GM23338 (cell line): ENCODE data around the gene FUCA1. TPM values are rescaled to one million over a fixed set of nuclear protein-coding genes. Genes with fewer than 3 reads are reported as not detected.

ENCODE experiments used
- ATAC-seq: fragments of 200-7000 bp; cut with Tn5 transposase; 3 replicates; pipeline ENCODE4 v1.9.1; 2020
- DNase-seq: peaks from one replicate; pipeline ENCODE4 v3.0.0-alpha.2; 2015; ENCODE audit warnings: low spot score
- H2AFZ ChIP-seq: fragments of 200-600 bp; sonication (generic); 2 replicates; pipeline ENCODE4 v1.8.0; 2016; ENCODE audit warnings: antibody characterized with exemption, mild to moderate bottlenecking, moderate library complexity
- H3F3A ChIP-seq: fragments of 200-600 bp; sonication (generic); replicated peaks from 2 replicates; pipeline ENCODE4 v1.8.0; 2017; ENCODE audit warnings: antibody characterized with exemption, mixed run types, low read depth
- H3K27ac ChIP-seq: fragments of 200-600 bp; sonication (generic); 2 replicates; pipeline ENCODE4 v1.6.1; 2016; ENCODE audit warnings: low read depth
- H3K27me3 ChIP-seq: fragments of 200-600 bp; sonication (generic); 2 replicates; pipeline ENCODE4 v1.8.0; 2016; ENCODE audit warnings: mild to moderate bottlenecking, mixed run types, moderate library complexity; ENCODE audit not compliant: insufficient read depth
- H3K36me3 ChIP-seq: fragments of 200-600 bp; sonication (generic); 2 replicates; pipeline ENCODE4 v1.8.0; 2016; ENCODE audit warnings: mild to moderate bottlenecking; ENCODE audit not compliant: insufficient read depth
- H3K4me1 ChIP-seq: fragments of 200-600 bp; sonication (generic); 2 replicates; pipeline ENCODE4 v1.8.0; 2016; ENCODE audit warnings: mild to moderate bottlenecking, moderate library complexity; ENCODE audit not compliant: insufficient read depth
- H3K4me2 ChIP-seq: fragments of 200-600 bp; sonication (generic); 2 replicates; pipeline ENCODE4 v1.7.1; 2017; ENCODE audit warnings: mixed run types
- H3K4me3 ChIP-seq: fragments of 200-600 bp; sonication (generic); 2 replicates; pipeline ENCODE4 v1.6.1; 2016; ENCODE audit warnings: mixed run types
- H3K79me2 ChIP-seq: fragments of 200-600 bp; sonication (generic); replicated peaks from 2 replicates; pipeline ENCODE4 v1.8.0; 2017; ENCODE audit warnings: mild to moderate bottlenecking; ENCODE audit not compliant: insufficient read depth
- H3K9me2 ChIP-seq: fragments of 200-600 bp; sonication (generic); 2 replicates; pipeline ENCODE4 v1.8.0; 2017; ENCODE audit not compliant: insufficient read depth
- H4K20me1 ChIP-seq: fragments of 200-600 bp; sonication (generic); replicated peaks from 2 replicates; pipeline ENCODE4 v1.8.0; 2017; ENCODE audit warnings: mild to moderate bottlenecking; ENCODE audit not compliant: insufficient read depth
- H3K27ac Mint-ChIP-seq: 2 replicates; pipeline ENCODE4 v1.8.0; 2020; ENCODE audit warnings: inconsistent platforms, mild to moderate bottlenecking, moderate library complexity, mixed read lengths
- H3K27me3 Mint-ChIP-seq: 3 replicates; pipeline ENCODE4 v1.8.0; 2022; ENCODE audit warnings: low read depth, mild to moderate bottlenecking, moderate library complexity, mixed read lengths, inconsistent platforms; ENCODE audit not compliant: insufficient read depth, poor library complexity
- H3K36me3 Mint-ChIP-seq: 3 replicates; pipeline ENCODE4 v1.8.0; 2021; ENCODE audit warnings: low read depth, mild to moderate bottlenecking, inconsistent platforms, moderate library complexity, mixed read lengths
- H3K4me1 Mint-ChIP-seq: 3 replicates; pipeline ENCODE4 v1.8.0; 2020; ENCODE audit warnings: mild to moderate bottlenecking, inconsistent platforms, mixed read lengths
- H3K4me3 Mint-ChIP-seq: 3 replicates; pipeline ENCODE4 v1.8.0; 2021; ENCODE audit warnings: moderate library complexity, mild to moderate bottlenecking, inconsistent platforms, mixed read lengths
- H3K9me3 Mint-ChIP-seq: 3 replicates; pipeline ENCODE4 v1.8.0; 2020; ENCODE audit warnings: moderate library complexity, mild to moderate bottlenecking, inconsistent platforms, mixed read lengths
- CREB1 ChIP-seq: fragments of 250-450 bp; sonication (Bioruptor Pico); IDR thresholded peaks from 2 replicates; pipeline ENCODE4 v1.5.0; 2020; ENCODE audit warnings: low read depth, mild to moderate bottlenecking, moderate library complexity
- EZH2 ChIP-seq: fragments of 200-600 bp; sonication (generic); IDR thresholded peaks from one replicate; pipeline ENCODE4 v1.8.0; 2017; ENCODE audit warnings: antibody characterized with exemption, mild to moderate bottlenecking, low read depth; ENCODE audit not compliant: unreplicated experiment
- EZH2phosphoT487 ChIP-seq: fragments of 200-600 bp; sonication (generic); IDR thresholded peaks from one replicate; pipeline ENCODE4 v1.8.1; 2018; ENCODE audit warnings: antibody characterized with exemption; ENCODE audit not compliant: unreplicated experiment
- JUNB ChIP-seq: IDR thresholded peaks from one replicate; pipeline ENCODE4 v1.6.1; 2016; ENCODE audit warnings: antibody characterized with exemption; ENCODE audit not compliant: unreplicated experiment
- NANOG ChIP-seq: IDR thresholded peaks from 2 replicates; pipeline ENCODE4 v1.6.1; 2016; ENCODE audit warnings: antibody characterized with exemption, borderline replicate concordance
- POLR2AphosphoS5 ChIP-seq: IDR thresholded peaks from 2 replicates; pipeline ENCODE4 v1.6.1; 2016; ENCODE audit warnings: antibody characterized with exemption, low read depth
- STAT1 ChIP-seq: IDR thresholded peaks from one replicate; pipeline ENCODE4 v1.6.1; 2016; ENCODE audit warnings: antibody characterized with exemption; ENCODE audit not compliant: unreplicated experiment
- ZNF114 ChIP-seq: fragments of 250-450 bp; sonication (Bioruptor Pico); IDR thresholded peaks from 2 replicates; pipeline ENCODE4 v1.5.0; 2020; ENCODE audit warnings: mild to moderate bottlenecking, moderate library complexity
- ZNF331 ChIP-seq: fragments of 250-450 bp; sonication (Bioruptor Pico); IDR thresholded peaks from 2 replicates; pipeline ENCODE4 v1.5.0; 2020; ENCODE audit warnings: low read depth, mild to moderate bottlenecking, moderate library complexity
- polyA plus RNA-seq: library from polyadenylated mRNA; unstranded; fragments of >200 nt; fragmentation: Nextera tagmentation; extraction: Ambion mirVana; gene quantifications from 2 replicates; pipeline ENCODE4 v1.2.1, GENCODE V29; 2016
- total RNA-seq: library from RNA; depleted of rRNA; stranded (reverse); fragments of >200 nt; shearing (Covaris generic); gene quantifications from 2 replicates; pipeline ENCODE4 v1.2.3, GENCODE V29; 2014
- TF ChIP-seq, protein P1 (sequence below), 2 experiments: fragments of 200-600 bp in 1 of 2; sonication (generic) in 1 of 2; conservative IDR thresholded peaks; 2 replicates each; pipeline versions ENCODE4 v1.5.1 to v1.6.1; 2016 to 2017; ENCODE audit warnings: antibody characterized with exemption in 2 of 2, low read depth in 2 of 2, mild to moderate bottlenecking in 2 of 2, moderate library complexity in 1 of 2
- TF ChIP-seq, protein P2 (sequence below): IDR thresholded peaks from one replicate; pipeline ENCODE4 v1.6.1; 2018; ENCODE audit warnings: antibody characterized with exemption; ENCODE audit not compliant: unreplicated experiment
- TF ChIP-seq, protein P3 (sequence below): IDR thresholded peaks from 2 replicates; pipeline ENCODE4 v1.6.1; 2016; ENCODE audit warnings: antibody characterized with exemption
- TF ChIP-seq, protein P4 (sequence below): fragments of 250-450 bp; sonication (Bioruptor Pico); IDR thresholded peaks from 2 replicates; pipeline ENCODE4 v1.5.0; 2020; ENCODE audit warnings: mild to moderate bottlenecking, moderate library complexity

FUCA1 gene
- total and polyA plus RNA-seq, 2 experiments from 2014 or later = 4.4 to 8.5 TPM

DNA sequence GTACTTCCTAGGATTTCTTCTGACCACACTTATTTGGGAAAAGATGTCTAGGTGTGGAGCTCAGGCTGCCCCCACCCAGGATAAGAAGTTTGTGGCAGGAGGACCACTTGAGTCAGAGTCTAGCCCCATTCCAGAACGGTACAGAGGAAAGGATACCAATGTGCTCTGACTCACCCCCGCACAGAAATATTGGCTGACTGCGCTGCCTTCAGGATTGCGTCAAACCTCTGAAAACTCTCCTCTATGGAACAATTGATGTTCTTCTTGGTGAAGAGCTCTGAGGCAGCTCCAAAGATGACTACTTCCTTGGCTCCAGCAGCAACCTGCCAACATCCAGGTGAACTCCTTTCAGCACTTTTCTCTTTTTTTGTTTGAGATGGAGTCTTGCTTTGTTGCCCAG, 54.1 kb downstream of the FUCA1 start:
- Histone ChIP-seq H3K27me3 (no peaks in the 10 kb centered on the region), H3K4me3 (no peak overlapping the region), H3K27ac (no peak overlapping the region), H3K36me3 (no peaks in the 10 kb centered on the region), H2AFZ (no peak overlapping the region), H3K79me2 (no peaks in the 10 kb centered on the region), H3K4me2 (no peak overlapping the region), H4K20me1 (no peaks in the 10 kb centered on the region), H3K9me2 (no peaks in the 10 kb centered on the region), H3F3A (0 out of 2 replicates have a peak, but pooled peaks cover 3% of the 10 kb centered on the region), H3K4me1 (no peaks in the 10 kb centered on the region)
- Mint-ChIP-seq H3K27me3 (peaks cover 5% of the 10 kb centered on the region), H3K9me3 (no peaks in the 10 kb centered on the region; the same call in 2 of the 3 replicates), H3K36me3 (no peaks in the 10 kb centered on the region), H3K4me3 (no peak overlapping the region), H3K27ac (no peak overlapping the region), H3K4me1 (peaks cover 11% of the 10 kb centered on the region; the same call in 2 of the 3 replicates)
- no peak for DNase-seq
- TF ChIP-seq EZH2 (no peak), NANOG (no peak), EZH2phosphoT487 (no peak), ZNF114 (CRISPR knock-in tag) (no peak), ZNF331 (CRISPR knock-in tag) (no peak), JUNB (no peak), POLR2AphosphoS5 (no peak), STAT1 (no peak), CREB1 (no peak)
- TF ChIP-seq, protein P1, sequence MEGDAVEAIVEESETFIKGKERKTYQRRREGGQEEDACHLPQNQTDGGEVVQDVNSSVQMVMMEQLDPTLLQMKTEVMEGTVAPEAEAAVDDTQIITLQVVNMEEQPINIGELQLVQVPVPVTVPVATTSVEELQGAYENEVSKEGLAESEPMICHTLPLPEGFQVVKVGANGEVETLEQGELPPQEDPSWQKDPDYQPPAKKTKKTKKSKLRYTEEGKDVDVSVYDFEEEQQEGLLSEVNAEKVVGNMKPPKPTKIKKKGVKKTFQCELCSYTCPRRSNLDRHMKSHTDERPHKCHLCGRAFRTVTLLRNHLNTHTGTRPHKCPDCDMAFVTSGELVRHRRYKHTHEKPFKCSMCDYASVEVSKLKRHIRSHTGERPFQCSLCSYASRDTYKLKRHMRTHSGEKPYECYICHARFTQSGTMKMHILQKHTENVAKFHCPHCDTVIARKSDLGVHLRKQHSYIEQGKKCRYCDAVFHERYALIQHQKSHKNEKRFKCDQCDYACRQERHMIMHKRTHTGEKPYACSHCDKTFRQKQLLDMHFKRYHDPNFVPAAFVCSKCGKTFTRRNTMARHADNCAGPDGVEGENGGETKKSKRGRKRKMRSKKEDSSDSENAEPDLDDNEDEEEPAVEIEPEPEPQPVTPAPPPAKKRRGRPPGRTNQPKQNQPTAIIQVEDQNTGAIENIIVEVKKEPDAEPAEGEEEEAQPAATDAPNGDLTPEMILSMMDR (conservative IDR thresholded peaks at IDR 0.05; ENCODE audit: low read depth in 2 of 2) = no peak
- TF ChIP-seq, protein P2, sequence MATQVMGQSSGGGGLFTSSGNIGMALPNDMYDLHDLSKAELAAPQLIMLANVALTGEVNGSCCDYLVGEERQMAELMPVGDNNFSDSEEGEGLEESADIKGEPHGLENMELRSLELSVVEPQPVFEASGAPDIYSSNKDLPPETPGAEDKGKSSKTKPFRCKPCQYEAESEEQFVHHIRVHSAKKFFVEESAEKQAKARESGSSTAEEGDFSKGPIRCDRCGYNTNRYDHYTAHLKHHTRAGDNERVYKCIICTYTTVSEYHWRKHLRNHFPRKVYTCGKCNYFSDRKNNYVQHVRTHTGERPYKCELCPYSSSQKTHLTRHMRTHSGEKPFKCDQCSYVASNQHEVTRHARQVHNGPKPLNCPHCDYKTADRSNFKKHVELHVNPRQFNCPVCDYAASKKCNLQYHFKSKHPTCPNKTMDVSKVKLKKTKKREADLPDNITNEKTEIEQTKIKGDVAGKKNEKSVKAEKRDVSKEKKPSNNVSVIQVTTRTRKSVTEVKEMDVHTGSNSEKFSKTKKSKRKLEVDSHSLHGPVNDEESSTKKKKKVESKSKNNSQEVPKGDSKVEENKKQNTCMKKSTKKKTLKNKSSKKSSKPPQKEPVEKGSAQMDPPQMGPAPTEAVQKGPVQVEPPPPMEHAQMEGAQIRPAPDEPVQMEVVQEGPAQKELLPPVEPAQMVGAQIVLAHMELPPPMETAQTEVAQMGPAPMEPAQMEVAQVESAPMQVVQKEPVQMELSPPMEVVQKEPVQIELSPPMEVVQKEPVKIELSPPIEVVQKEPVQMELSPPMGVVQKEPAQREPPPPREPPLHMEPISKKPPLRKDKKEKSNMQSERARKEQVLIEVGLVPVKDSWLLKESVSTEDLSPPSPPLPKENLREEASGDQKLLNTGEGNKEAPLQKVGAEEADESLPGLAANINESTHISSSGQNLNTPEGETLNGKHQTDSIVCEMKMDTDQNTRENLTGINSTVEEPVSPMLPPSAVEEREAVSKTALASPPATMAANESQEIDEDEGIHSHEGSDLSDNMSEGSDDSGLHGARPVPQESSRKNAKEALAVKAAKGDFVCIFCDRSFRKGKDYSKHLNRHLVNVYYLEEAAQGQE = no peak
- TF ChIP-seq, protein P3, sequence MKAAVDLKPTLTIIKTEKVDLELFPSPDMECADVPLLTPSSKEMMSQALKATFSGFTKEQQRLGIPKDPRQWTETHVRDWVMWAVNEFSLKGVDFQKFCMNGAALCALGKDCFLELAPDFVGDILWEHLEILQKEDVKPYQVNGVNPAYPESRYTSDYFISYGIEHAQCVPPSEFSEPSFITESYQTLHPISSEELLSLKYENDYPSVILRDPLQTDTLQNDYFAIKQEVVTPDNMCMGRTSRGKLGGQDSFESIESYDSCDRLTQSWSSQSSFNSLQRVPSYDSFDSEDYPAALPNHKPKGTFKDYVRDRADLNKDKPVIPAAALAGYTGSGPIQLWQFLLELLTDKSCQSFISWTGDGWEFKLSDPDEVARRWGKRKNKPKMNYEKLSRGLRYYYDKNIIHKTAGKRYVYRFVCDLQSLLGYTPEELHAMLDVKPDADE = no peak
- TF ChIP-seq, protein P4, sequence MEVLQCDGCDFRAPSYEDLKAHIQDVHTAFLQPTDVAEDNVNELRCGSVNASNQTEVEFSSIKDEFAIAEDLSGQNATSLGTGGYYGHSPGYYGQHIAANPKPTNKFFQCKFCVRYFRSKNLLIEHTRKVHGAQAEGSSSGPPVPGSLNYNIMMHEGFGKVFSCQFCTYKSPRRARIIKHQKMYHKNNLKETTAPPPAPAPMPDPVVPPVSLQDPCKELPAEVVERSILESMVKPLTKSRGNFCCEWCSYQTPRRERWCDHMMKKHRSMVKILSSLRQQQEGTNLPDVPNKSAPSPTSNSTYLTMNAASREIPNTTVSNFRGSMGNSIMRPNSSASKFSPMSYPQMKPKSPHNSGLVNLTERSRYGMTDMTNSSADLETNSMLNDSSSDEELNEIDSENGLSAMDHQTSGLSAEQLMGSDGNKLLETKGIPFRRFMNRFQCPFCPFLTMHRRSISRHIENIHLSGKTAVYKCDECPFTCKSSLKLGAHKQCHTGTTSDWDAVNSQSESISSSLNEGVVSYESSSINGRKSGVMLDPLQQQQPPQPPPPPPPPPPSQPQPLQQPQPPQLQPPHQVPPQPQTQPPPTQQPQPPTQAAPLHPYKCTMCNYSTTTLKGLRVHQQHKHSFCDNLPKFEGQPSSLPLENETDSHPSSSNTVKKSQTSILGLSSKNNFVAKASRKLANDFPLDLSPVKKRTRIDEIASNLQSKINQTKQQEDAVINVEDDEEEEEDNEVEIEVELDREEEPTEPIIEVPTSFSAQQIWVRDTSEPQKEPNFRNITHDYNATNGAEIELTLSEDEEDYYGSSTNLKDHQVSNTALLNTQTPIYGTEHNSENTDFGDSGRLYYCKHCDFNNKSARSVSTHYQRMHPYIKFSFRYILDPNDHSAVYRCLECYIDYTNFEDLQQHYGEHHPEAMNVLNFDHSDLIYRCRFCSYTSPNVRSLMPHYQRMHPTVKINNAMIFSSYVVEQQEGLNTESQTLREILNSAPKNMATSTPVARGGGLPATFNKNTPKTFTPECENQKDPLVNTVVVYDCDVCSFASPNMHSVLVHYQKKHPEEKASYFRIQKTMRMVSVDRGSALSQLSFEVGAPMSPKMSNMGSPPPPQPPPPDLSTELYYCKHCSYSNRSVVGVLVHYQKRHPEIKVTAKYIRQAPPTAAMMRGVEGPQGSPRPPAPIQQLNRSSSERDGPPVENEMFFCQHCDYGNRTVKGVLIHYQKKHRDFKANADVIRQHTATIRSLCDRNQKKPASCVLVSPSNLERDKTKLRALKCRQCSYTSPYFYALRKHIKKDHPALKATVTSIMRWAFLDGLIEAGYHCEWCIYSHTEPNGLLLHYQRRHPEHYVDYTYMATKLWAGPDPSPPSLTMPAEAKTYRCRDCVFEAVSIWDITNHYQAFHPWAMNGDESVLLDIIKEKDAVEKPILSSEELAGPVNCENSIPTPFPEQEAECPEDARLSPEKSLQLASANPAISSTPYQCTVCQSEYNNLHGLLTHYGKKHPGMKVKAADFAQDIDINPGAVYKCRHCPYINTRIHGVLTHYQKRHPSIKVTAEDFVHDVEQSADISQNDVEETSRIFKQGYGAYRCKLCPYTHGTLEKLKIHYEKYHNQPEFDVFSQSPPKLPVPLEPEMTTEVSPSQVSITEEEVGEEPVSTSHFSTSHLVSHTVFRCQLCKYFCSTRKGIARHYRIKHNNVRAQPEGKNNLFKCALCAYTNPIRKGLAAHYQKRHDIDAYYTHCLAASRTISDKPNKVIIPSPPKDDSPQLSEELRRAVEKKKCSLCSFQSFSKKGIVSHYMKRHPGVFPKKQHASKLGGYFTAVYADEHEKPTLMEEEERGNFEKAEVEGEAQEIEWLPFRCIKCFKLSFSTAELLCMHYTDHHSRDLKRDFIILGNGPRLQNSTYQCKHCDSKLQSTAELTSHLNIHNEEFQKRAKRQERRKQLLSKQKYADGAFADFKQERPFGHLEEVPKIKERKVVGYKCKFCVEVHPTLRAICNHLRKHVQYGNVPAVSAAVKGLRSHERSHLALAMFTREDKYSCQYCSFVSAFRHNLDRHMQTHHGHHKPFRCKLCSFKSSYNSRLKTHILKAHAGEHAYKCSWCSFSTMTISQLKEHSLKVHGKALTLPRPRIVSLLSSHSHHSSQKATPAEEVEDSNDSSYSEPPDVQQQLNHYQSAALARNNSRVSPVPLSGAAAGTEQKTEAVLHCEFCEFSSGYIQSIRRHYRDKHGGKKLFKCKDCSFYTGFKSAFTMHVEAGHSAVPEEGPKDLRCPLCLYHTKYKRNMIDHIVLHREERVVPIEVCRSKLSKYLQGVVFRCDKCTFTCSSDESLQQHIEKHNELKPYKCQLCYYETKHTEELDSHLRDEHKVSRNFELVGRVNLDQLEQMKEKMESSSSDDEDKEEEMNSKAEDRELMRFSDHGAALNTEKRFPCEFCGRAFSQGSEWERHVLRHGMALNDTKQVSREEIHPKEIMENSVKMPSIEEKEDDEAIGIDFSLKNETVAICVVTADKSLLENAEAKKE (CRISPR knock-in tag) = no peak
- ATAC-seq = no peak
